HL-60/S4 treated with retinoic acid at 250 ng/mL for 4 days and 3 days (cell line): ENCODE data around the gene ITM2A.

Experiments
- in situ Hi-C: fragments of 300-500 bp; cut with MboI; formaldehyde crosslinking; loops from 2 replicates; pipeline ENCODE4 v1.7.0; 2022; ENCODE audit warnings: low sequenced_read_pairs

ITM2A gene

DNA sequence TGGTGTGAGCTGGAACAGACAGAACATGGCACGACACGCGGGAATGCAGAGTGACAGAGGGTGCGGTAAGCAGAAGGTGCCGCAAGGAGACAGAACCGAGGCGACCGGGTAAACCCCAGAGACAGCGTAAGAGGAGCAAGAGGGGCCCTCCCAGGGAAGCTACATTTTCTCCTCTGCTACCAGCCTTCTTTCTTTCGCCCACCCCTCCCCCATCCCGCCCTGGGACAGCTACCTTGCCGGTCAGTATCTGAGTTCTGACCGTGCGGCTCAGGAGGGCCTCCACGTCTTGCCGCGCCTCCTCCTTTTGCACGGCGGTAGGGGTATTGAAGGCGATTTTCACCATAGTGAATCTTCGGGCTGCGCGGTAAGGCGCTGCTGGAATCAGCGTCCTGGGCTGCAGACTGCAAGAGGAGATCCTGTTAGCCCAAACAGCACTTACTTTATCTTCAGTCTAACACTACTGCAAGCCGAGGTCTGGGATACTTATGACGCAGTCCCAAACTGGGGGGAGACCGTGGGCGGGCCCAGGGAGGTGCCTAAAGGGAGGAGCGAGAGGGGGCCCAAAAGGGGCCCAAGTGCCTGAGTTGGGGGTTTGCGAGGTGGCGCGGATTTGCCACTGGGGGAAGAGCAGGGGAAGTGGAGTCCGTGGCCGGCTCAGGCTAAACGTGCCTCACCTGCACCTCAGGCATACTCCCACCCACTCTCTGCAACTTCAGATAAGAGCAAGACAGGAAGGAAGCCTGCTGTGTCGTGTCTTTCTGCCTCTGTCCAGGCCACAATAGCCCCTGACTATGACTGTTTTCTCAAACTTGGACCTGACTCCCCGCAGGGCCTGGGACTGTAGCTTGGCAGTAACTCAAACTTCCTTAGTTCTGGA is at the start of gene ITM2A:
TSS of gene ITM2A (minus strand) at position 462 of the 877 bp plus-strand sequence. CDS start at position 343, 119 bp downstream.
- in situ Hi-C loops = no loop called here

DNA sequence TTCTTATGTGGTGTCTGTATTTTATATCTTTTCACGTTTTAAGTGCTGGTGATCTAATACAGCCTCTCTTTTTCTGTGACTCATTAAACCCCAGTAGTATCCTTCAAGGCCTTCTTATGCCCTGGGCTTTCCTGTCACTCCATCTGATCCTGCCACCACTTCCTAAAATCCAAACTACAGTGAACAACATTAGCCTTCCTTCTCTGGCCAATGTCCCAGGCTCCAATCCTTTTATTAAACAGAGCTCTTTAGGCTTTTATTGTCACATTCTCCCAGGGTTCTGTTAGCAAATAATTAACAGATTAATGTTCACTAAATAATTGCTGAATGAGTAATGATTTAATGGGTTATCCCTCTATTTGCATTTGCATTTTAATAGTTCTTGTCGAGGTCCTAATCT is 47.9 kb upstream of the ITM2A start:
- in situ Hi-C loops = no loop called here

DNA sequence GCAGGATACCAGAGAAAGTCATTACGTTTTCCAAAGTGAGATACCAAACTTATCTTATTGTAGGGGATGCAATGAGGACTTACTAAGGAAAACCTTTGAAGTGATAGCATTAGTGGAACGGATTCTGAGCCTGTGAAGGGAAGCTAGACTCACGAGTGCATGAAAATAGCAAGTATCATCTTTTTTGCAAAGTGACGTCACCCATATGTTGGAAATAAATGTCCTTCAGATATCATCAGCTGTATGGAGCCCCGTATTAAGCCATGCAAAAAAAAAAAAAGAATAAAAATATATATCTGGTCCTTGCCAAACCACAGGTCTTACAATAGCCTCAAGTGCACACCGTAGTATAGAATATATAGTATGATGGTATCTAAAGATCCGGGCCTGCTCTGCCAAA is 46.8 kb upstream of the ITM2A start:
- in situ Hi-C loops = no loop called here

DNA sequence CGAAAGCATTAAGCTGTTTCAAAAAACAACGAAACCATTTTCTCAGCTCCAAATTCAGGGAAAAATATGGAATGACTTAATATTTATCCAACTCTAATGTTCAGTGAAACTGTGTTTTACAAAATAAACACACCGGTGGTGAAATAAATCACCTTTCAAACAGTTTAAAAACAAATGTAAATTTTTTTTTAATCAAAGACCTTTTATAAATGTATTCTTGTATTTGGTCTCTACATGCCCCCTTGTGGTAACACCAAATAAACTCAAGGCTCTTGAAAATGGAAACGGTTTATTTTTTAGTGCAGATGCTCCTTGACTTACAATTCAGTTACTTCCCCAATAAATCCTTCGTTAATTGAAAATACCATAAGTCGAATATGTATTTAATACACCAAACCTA is 45.8 kb upstream of the ITM2A start:
- in situ Hi-C loops = no loop called here

DNA sequence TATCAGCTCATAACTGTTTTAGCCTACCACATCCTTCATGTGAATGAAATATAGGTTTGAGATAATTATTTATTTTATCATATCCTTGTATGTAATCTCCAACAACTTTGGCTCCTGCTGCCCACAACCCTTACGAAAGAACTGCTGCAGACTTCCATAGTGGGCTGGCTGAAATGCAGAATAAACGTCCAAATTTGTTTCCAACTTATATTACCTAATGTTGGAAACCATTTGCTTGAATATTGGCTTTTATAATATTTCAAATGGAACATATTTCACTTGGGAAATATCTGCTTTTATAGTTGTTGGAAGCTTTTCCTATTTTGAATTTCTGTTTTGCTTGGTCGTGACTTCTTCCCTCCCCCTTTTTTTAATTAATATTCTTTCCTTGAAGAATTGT is 45.0 kb upstream of the ITM2A start:
- in situ Hi-C loops = no loop called here

DNA sequence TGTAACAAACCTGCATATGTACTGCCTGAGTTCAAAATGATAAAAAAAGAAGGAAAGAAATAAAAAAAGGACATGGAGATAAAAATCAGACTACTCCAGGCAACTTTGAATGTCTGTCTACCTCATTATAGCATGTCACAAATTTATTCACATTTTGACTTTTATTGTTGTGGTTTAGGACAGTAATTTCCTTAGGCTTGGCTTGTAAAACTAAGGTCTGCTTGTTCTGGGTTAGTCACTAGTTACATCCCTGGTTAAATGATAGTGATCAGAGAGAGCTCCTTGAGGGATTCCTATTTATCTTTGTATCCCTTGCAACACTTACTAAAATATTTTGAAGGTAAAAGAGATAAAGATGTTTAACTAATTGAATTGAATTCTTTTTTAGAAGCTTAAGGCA is 42.5 kb upstream of the ITM2A start:
- in situ Hi-C loops = no loop called here

DNA sequence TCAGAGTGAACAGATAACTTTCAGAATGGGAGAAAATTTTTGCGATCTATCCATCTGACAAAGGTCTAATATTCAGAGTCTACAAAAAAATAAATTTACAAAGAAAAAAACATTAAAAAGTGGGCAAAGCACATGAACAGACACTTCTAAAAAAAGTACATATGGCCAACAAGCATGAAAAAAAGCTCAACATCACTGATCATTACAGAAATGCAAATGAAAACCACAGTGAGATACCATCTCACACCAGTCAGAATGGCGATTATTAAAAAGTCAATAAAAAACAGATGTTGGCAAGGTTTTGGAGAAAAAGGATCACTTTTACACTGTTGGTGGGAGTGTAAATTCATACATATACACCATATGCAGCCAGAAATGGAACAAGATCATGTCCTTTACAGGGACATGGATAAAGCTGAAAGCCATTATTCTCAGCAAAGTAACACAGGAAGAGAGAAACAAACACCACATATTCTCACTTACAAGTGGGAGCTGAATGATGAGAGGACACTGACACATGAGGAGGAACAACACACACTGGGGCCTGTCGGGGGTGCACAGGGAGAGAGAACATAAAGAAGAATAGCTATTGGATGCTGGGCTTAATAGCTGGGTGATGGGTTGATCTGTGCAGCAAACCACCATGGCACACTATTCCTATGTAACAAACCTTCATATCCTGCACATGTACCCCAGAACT is 41.6 kb upstream of the ITM2A start:
- in situ Hi-C loops = no loop called here

DNA sequence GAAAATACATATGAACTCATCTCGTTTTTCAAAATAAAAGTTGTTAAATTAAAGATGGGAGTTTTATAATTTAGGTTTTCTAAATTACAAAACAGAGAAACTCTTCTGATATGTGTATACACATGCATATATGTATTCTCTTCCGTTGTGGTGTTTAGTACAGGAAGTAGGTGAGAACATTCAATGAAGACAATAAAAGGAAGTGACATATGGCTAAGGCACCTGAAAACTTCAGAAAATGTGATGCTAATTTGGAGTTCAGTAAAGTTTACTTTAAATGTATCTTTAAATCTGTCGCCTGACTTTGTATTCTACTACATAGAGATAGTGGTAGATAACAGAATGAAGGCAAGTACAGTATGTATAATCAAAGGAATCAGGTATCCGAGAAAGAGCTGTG is 33.5 kb upstream of the ITM2A start:
- in situ Hi-C loops = no loop called here

DNA sequence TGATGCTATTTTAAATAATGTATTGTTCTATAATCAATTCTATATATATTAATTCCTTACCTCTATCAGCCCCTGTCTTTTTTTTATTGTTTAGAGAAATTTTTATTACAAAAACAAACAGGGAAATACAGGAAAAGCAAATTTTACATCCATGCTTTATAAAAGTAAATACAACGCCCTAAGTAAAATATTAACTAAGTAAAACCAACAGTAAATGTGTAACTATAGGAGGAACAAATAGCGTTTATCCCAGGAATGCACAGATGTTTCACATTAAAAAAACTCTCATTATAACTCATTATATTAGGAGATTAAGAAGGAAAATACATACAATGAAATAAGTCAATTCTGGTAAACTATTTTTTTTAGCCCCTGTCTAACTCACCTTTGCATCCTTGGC is 8.2 kb upstream of the ITM2A start:
- in situ Hi-C loops = no loop called here

DNA sequence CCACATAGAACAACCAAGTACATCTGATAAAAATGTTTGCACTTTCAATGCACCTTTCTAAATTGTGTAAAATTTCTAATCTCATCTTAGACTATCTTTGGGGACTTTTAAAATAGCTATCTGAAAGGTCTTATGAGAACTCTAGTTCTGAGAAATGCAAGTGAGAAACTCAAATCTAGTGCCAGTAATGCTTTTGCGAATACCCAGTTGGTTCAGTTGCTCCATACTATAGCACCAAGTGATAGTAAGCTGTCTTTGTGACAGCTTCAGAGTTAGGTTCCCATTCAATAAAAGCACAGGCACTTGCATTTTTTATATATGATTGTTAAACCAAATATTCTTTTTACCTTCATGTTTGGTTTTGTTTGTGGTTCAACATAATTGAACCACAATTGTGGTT is 4.5 kb upstream of the ITM2A start:
- in situ Hi-C loops = no loop called here

DNA sequence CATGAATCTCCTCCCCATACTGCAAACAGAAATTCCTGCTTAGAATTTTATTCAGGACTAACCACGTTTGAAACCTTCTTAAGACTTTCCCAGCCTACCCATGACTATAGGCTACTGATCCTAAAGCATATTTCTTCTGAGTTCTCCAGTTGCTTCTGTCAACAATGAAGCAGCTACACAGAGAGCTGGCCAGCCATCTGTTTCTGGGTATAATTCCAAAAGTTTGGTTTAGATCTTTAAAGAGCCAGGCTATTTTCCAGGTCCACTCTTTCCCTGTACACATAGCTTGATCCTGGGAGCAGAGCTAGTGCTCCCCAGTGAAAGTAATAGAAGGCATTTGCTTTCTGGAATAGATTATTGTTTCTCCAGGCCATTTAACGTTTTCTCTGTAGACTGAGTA is 4.0 kb upstream of the ITM2A start:
- in situ Hi-C loops = no loop called here

DNA sequence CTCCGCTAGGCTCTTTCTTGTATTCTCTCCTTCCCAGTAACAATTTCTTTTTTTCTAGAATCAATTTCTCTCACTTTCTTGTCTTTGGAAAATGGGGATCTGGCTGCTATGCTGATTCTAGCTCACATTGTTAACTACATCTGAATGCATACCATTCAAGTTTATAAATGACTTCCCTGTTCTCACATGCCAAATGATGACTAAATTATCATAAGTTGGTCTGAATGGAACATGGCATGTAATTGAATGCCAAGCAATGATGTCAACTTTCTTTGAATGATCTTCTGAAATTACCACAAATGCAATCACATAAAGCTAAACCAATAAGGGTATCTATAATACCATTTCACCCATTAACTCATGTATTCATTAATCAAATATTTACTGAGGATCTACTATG is 2.7 kb upstream of the ITM2A start:
- in situ Hi-C loops = no loop called here

DNA sequence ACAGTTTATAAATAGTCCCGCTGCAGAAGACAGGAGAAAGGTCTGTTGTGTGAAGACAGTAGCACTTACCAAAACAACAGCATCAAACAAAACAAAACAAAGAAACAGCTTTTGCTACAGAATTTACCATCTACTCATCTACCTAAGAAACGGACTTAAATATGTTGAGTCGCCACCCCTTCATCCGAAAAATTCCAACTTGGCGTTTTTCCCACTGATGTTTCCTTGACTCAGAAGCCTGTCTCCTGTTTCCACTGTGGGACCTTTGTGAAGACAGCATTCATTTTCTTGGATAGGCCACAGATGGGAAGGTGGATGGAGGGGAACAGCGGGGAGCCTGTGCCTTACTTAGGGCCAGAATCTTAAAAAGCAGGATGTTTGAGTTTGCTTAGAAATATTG is 1.3 kb upstream of the ITM2A start:
- in situ Hi-C loops = no loop called here

DNA sequence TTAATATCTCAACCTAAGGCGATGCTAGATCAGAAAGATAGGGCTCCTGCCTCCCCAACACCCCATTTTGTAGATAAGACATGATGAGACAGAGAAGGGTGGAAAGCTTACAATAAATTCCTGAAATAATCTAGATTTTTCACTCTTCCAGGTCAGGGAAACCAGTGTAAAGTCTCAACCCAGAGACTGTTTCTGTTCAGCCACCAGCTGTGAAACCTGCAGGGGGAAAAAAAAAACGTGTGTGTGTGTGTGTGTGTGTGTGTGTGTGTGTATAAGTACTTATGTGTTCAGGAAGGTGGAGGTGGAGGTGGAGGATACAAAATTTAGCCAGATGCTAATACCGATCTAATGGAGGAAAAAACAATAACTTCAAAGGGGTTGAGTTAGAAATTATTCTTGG is 773 bp upstream of the ITM2A start:
- in situ Hi-C loops = no loop called here

DNA sequence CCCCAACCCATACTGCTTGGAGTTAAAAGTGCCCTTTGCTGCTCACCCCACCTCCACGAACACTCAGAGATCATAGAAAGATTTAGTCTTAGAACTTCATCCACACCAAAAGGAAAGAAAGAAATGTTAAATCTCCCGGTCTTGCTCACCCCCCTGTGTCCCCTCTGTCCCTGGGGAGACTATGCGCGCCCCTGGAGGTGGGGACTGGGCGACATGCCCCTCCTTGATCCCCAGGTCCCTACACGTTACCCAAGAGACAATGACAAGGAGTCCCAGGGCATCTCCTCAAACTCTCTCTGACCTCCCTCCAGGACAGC is 620 bp downstream of the ITM2A start:
- in situ Hi-C loops = no loop called here

DNA sequence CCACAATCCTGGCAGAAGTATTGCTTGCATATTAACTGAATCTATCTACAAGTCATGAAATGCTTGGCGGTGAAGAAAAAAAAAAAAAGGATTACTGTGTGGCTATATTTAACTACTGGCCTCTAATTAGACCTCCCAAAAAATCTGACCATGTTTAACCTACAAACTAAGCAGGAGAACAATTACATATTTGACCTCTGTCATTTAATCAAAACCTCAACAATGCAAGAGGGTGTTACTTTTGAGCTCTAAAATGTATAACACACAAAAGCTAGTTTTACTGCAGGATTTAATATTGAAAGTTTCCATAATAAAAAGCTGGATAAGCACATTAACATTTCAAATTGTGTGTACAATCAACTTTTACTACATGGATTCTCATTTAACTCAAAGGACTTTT is 1.5 kb downstream of the ITM2A start:
- in situ Hi-C loops = no loop called here

DNA sequence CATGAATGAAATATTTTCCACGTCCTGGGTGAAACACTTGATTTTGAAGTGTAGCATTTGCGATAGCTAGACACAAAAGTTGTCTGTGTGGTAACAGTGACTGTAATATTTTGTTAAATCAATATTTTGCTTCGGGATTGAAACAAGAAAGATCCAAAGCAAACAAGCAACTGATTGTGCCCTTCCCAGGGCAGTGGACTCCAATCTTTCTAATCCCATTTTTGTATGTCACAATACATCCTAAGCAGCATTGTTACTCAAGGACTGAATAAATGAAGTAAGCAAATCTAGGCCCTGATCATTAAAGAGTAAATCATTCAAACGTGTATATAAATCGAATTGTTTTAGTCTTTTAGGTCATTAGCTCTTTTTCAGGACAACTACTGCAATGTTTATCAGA is 2.8 kb downstream of the ITM2A start:
- in situ Hi-C loops = no loop called here

DNA sequence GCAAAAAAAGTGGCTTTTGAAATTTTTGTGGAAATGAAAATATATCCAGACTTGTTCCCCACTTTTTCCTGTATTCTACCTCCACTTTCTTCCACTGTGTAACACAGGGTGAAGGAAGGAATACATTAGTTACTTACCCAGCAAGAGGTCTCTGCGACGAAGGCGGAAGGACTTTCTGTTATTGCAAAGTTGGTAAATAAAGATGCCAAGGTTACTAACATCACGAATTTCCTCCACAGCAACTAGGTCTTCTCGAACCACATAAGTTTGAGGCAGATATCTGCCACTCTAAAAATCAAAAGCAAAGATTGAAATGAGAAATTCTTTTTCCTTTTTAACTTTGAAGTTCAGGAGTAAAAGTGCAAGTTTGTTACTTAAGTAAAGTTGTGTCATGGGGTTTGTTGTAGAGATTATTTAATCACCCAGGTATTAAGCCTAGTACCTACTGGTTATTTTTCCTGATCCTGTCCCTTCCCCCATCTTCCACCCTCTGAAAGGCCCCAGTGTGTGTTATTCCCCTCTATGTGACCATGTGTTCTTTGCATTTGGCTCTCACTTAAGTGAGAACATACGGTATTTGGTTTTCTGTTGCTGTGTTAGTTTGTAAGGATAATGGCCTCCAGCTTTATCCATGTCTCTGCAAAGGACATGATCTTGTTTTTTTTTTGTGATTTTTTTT is 5.8 kb downstream of the ITM2A start:
- in situ Hi-C loops = no loop called here

DNA sequence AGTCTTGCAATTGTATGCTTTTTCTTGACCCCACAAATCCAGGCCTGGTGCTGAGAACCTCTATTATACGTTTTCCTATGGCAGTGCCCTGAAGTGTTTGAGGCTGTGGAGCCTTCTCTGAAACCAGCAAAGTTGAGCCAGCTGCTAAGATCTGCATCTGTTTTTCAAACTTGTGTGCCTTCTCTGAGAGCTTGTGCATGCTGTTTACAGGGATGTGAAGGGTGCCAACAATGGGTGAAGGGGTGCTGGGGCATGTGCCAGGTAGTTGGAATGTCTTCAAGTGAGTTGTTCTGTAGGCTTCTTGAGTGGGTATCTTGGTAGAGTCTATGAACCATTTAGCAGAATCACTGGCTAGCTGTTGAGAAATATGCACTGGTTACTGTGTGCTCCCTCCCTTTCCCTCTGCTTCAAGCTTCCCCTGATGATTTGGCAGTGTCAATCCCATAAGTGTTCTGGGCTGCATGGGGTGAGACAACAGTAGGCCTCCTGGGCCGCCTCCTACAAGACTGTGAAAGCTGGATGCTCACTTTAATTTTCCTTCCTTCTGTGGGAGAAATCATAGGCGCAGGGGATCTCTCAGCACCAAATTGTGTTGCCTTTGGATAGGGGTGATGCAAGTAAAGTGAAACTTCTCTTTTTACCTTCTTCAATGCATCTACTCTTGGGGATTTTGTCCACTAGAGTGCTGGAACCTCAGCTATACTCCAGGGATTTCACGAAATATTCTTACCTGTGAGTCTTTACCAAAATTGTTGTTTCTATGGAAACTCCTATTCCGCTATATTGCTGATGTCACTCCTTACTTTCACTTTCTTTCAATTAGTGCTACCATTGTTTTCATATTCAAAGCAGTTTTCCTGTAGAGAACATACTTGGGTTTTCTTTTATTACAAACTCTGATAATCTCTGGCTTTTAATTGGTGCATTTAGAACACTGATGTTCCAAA is 30.0 kb downstream of the ITM2A start:
- in situ Hi-C loops = no loop called here

DNA sequence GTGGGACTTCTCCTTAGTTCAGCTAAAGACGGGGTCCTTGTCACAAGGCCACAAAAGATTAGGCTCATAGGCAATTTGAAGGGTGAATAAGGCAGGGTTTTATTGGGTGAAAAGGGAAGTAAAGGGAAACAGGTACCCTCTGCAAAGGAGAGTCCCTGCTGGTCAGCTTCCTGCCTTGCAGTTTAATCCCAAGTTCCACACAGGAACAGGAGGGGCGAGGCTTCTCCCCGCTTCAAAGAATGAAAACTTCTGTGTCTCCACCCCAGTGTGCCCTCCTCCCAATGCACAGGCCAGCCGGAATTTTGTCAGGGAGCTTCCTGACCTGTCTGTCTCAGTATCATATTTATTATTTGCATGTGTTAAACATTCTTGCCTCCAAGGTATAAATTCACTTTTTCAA is 37.1 kb downstream of the ITM2A start:
- in situ Hi-C loops = no loop called here
